Uterus (tissue), 2 donors: ENCODE results near the gene MCCC2.

Source experiments
- POLR2A ChIP-seq, 2 donors: fragments of 450-650 bp; IDR thresholded peaks; one replicate each; pipeline ENCODE4 v1.6.1; 2016; ENCODE audit warnings: antibody characterized with exemption in 2 of 2, mild to moderate bottlenecking in 1 of 2, moderate library complexity in 1 of 2
- TF ChIP-seq, protein P1 (sequence below), 4 experiments: fragments of 200-600 bp in 2 of 4; fragments of 450-650 bp in 2 of 4; sonication (generic) in 2 of 4; IDR thresholded peaks; one replicate each; pipeline ENCODE4 v1.5.1; 2016 to 2019; ENCODE audit warnings: antibody characterized with exemption in 4 of 4, mild to moderate bottlenecking in 2 of 4, moderate library complexity in 1 of 4

DNA sequence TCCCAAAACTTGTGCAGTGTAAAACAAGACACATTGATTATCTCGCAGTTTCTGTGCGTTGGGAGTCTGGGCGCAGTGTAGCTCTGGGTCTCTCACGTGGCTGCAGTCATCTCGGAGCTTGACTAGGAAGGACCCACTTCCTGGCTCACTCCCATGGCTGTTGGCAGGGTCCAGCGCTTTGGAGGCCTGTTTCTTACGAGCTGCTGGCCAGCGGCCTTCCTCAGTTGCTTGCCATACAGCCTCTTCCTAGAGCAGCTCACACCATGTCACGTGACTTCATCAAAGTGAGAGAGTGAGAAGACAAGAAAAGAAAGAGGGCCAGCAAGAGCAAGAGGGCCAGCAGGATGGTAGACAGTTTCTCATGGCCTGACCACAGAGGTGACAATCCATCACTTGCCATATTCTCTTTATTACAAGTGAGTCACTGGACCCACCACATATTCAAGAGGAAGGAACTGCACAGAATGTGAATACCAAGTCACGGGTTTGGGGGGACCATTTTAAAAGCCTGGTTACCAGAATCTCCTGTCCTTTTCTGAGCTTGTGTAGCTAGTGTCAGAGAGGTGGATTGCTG lies 36.2 kb downstream of the MCCC2 start:
- TF ChIP-seq, protein P1, sequence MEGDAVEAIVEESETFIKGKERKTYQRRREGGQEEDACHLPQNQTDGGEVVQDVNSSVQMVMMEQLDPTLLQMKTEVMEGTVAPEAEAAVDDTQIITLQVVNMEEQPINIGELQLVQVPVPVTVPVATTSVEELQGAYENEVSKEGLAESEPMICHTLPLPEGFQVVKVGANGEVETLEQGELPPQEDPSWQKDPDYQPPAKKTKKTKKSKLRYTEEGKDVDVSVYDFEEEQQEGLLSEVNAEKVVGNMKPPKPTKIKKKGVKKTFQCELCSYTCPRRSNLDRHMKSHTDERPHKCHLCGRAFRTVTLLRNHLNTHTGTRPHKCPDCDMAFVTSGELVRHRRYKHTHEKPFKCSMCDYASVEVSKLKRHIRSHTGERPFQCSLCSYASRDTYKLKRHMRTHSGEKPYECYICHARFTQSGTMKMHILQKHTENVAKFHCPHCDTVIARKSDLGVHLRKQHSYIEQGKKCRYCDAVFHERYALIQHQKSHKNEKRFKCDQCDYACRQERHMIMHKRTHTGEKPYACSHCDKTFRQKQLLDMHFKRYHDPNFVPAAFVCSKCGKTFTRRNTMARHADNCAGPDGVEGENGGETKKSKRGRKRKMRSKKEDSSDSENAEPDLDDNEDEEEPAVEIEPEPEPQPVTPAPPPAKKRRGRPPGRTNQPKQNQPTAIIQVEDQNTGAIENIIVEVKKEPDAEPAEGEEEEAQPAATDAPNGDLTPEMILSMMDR (IDR thresholded peaks at IDR 0.05) = no peak
- TF ChIP-seq POLR2A (IDR thresholded peaks at IDR 0.05) = no peak
